Loucy (cell line): ENCODE measurements around the gene ZNF268.

ENCODE experiments used
- H2AFZ ChIP-seq: fragments of 200-600 bp; sonication (generic); 2 replicates; pipeline ENCODE4 v1.6.0; 2016; ENCODE audit warnings: antibody characterized with exemption, mild to moderate bottlenecking, low read length, moderate library complexity
- H3F3A ChIP-seq: fragments of 200-600 bp; 2 replicates; pipeline ENCODE4 v1.6.0; 2016; ENCODE audit warnings: antibody characterized with exemption, low read depth, mild to moderate bottlenecking
- H3K27me3 ChIP-seq: fragments of 200-600 bp; sonication (generic); 2 replicates; pipeline ENCODE4 v1.6.1; 2014; ENCODE audit warnings: low read length, mild to moderate bottlenecking; ENCODE audit not compliant: insufficient read depth, poor library complexity, severe bottlenecking
- H3K36me3 ChIP-seq: fragments of 200-600 bp; sonication (generic); 2 replicates; pipeline ENCODE4 v1.6.1; 2016; ENCODE audit warnings: low read length; ENCODE audit not compliant: insufficient read depth
- H3K4me1 ChIP-seq: fragments of 200-600 bp; sonication (generic); 2 replicates; pipeline ENCODE4 v1.5.1; 2014; ENCODE audit warnings: low read length, mild to moderate bottlenecking; ENCODE audit not compliant: insufficient read depth, poor library complexity, severe bottlenecking
- H3K4me2 ChIP-seq: fragments of 200-600 bp; sonication (generic); 2 replicates; pipeline ENCODE4 v1.6.0; 2014; ENCODE audit warnings: antibody characterized with exemption, low read length, low read depth, mild to moderate bottlenecking; ENCODE audit not compliant: poor library complexity, severe bottlenecking
- H3K4me3 ChIP-seq: fragments of 200-600 bp; sonication (generic); 2 replicates; pipeline ENCODE4 v1.5.1; 2014; ENCODE audit warnings: low read length, mild to moderate bottlenecking, mixed read lengths; ENCODE audit not compliant: poor library complexity, severe bottlenecking
- H3K79me2 ChIP-seq: fragments of 200-600 bp; sonication (generic); 2 replicates; pipeline ENCODE4 v1.6.1; 2014; ENCODE audit warnings: low read length; ENCODE audit not compliant: insufficient read depth
- H3K9ac ChIP-seq: fragments of 200-600 bp; sonication (generic); 2 replicates; pipeline ENCODE4 v1.6.0; 2014; ENCODE audit warnings: mild to moderate bottlenecking, low read depth, low read length, moderate library complexity; ENCODE audit not compliant: poor library complexity, severe bottlenecking
- H3K9me2 ChIP-seq: fragments of 200-600 bp; sonication (generic); replicated peaks from 2 replicates; pipeline ENCODE4 v1.6.1; 2016; ENCODE audit warnings: low read depth, low read length, mixed read lengths
- H3K9me3 ChIP-seq: fragments of 200-600 bp; sonication (generic); 2 replicates; pipeline ENCODE4 v1.6.1; 2014; ENCODE audit warnings: mild to moderate bottlenecking, antibody characterized with exemption, low read length, low read depth; ENCODE audit not compliant: insufficient read depth
- H4K20me1 ChIP-seq: fragments of 200-600 bp; sonication (generic); 2 replicates; pipeline ENCODE4 v1.6.0; 2014; ENCODE audit warnings: antibody characterized with exemption, low read length, mild to moderate bottlenecking; ENCODE audit not compliant: insufficient read depth, poor library complexity, severe bottlenecking
- CTCF ChIP-seq: fragments of 200-600 bp; sonication (generic); conservative IDR thresholded peaks from 2 replicates; pipeline ENCODE4 v1.5.1; 2014; ENCODE audit warnings: mild to moderate bottlenecking, antibody characterized with exemption, low read length
- EZH2phosphoT487 ChIP-seq: fragments of 200-600 bp; IDR thresholded peaks from 2 replicates; pipeline ENCODE4 v1.6.1; 2018; ENCODE audit warnings: antibody characterized with exemption, mild to moderate bottlenecking, moderate library complexity, borderline replicate concordance

The ZNF268 gene

GRCh38 chr12:133222211-133222610, 40.9 kb downstream of the ZNF268 start:
- H3K79me2 ChIP-seq = no peaks in the 10 kb centered on the region
- no peaks in the 10 kb centered on the region for H3K4me1 ChIP-seq
- no peaks in the 10 kb centered on the region for H4K20me1 ChIP-seq
- no peaks in the 10 kb centered on the region for H3F3A ChIP-seq
- H3K9ac ChIP-seq = no peak overlapping the region
- no peaks in the 10 kb centered on the region for H3K9me2 ChIP-seq
- no peak overlapping the region for H2AFZ ChIP-seq
- no peak overlapping the region for H3K4me3 ChIP-seq
- TF ChIP-seq EZH2phosphoT487 = no peak
- TF ChIP-seq CTCF = no peak
- H3K9me3 ChIP-seq = peaks cover 52% of the 10 kb centered on the region; the same call in 1 of the 2 replicates
- H3K27me3 ChIP-seq = no peaks in the 10 kb centered on the region
- no peaks in the 10 kb centered on the region for H3K36me3 ChIP-seq
- no peak overlapping the region for H3K4me2 ChIP-seq

DNA sequence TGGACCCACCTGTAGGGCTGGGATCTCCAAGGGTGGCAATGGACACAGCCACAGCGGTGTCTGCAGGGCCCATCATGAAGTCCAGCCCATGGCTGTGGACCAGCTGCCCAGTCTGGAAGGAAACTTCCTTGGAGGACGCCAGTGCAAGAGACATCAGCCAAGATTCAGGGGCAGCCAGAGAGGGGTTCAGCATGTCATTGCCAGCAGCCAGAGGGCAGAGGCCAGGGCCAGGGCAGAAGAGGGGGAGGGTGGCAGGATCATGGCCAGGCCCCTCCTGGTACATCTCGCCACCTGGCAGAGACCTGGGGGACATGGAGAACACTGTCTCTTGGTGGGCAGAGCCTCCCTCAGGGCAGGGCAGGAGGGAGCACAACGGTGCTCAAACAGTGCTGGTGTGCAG, 44.2 kb downstream of the ZNF268 start:
- TF ChIP-seq EZH2phosphoT487 (no peak), CTCF (no peak)
- Histone ChIP-seq H3K79me2 (no peaks in the 10 kb centered on the region), H3K9me3 (peaks cover 53% of the 10 kb centered on the region; the same call in 1 of the 2 replicates)

GRCh38 chr12:133226690-133227089, 45.4 kb downstream of the ZNF268 start:
- H3K27me3 ChIP-seq = no peaks in the 10 kb centered on the region
- H3K9me3 ChIP-seq = peaks cover 56% of the 10 kb centered on the region; the same call in 1 of the 2 replicates
- no peak overlapping the region for H3K4me3 ChIP-seq
- no peaks in the 10 kb centered on the region for H3K4me1 ChIP-seq
- no peaks in the 10 kb centered on the region for H3K36me3 ChIP-seq
- H2AFZ ChIP-seq = no peak overlapping the region
- H4K20me1 ChIP-seq = no peaks in the 10 kb centered on the region
- no peaks in the 10 kb centered on the region for H3K79me2 ChIP-seq
- H3K4me2 ChIP-seq = no peak overlapping the region
- no peaks in the 10 kb centered on the region for H3K9me2 ChIP-seq
- H3K9ac ChIP-seq = no peak overlapping the region
- H3F3A ChIP-seq = no peaks in the 10 kb centered on the region
- TF ChIP-seq CTCF (no peak), EZH2phosphoT487 (no peak)

More for the DNA sequence above, 44.2 kb downstream of the ZNF268 start:
- H3K4me3 ChIP-seq = no peak overlapping the region
- H3K27me3 ChIP-seq = no peaks in the 10 kb centered on the region
- H3K4me2 ChIP-seq = no peak overlapping the region
- H4K20me1 ChIP-seq = no peaks in the 10 kb centered on the region
- H3K9me2 ChIP-seq = no peaks in the 10 kb centered on the region
- no peak overlapping the region for H3K9ac ChIP-seq
- no peaks in the 10 kb centered on the region for H3K36me3 ChIP-seq
- H2AFZ ChIP-seq = no peak overlapping the region
- H3F3A ChIP-seq = no peaks in the 10 kb centered on the region
- H3K4me1 ChIP-seq = no peaks in the 10 kb centered on the region
